Measurements from ENCODE around the gene ADAMTS18. TPM values are rescaled to one million over a fixed set of nuclear protein-coding genes. Genes with fewer than 3 reads are reported as not detected.

The ADAMTS18 gene
- total and polyA plus RNA-seq, 12 donors: 0.03 to 0.65 (median 0.25) TPM; not detected in 8

DNA sequence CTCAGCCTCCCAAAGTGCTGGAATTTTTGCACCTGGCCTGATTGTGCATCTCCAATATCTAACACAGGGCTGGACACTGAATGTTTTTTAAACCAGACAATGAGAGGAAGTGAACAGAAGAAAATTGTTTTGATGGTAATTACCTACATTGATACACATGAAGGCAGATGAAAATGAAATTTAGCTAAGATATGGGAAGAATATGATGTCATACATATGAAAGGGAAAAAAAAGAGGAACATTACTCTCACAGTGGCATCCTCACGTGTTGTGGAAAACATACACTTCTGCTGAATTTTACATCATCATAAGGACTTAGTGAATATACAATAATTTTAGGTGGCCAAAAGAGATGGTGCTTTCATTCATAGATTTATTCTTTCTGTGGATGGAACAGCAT lies 124.0 kb downstream of the ADAMTS18 start:
- intact Hi-C loops (cut with DNase I): no loop called here
- no peak for ATAC-seq
- H3K9me3 ChIP-seq: no peaks in the 10 kb centered on the region

DNA sequence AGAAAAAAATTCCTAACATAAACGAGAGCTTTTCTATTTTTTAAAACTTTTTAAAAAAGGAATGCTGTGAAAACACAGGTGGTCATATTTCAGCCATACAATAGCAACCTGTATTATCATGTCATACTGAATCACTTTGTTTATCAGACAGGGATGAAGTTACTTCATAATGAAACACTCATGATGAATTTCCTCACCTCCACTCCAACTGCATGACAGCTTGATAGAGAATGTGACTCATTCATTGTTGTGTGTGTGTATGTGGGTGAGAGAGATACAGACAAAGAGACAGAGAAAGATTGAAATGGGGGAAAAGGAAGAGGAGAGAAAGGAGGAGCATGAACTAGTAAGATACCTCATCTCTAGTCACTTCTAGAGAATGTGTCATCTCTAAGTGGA lies 126.7 kb downstream of the ADAMTS18 start:
- WGBS, 2 donors: 16 to 32% methylated on average over 1 of the region's 1 CpG
- intact Hi-C loops (cut with DNase I): no loop called here

More for the DNA sequence above, 124.0 kb downstream of the ADAMTS18 start:
- Histone ChIP-seq H3K4me1 (no peaks in the 10 kb centered on the region), H3K36me3 (no peaks in the 10 kb centered on the region), H3K4me3 (no peak overlapping the region), H3K27ac (no peak overlapping the region), H3K27me3 (no peaks in the 10 kb centered on the region)
- TF ChIP-seq, protein P1, sequence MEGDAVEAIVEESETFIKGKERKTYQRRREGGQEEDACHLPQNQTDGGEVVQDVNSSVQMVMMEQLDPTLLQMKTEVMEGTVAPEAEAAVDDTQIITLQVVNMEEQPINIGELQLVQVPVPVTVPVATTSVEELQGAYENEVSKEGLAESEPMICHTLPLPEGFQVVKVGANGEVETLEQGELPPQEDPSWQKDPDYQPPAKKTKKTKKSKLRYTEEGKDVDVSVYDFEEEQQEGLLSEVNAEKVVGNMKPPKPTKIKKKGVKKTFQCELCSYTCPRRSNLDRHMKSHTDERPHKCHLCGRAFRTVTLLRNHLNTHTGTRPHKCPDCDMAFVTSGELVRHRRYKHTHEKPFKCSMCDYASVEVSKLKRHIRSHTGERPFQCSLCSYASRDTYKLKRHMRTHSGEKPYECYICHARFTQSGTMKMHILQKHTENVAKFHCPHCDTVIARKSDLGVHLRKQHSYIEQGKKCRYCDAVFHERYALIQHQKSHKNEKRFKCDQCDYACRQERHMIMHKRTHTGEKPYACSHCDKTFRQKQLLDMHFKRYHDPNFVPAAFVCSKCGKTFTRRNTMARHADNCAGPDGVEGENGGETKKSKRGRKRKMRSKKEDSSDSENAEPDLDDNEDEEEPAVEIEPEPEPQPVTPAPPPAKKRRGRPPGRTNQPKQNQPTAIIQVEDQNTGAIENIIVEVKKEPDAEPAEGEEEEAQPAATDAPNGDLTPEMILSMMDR (IDR thresholded peaks at IDR 0.05): no peak
- DNase-seq: no peak
- WGBS, 2 donors: 61 to 65% methylated on average over 1 of the region's 1 CpG

DNA sequence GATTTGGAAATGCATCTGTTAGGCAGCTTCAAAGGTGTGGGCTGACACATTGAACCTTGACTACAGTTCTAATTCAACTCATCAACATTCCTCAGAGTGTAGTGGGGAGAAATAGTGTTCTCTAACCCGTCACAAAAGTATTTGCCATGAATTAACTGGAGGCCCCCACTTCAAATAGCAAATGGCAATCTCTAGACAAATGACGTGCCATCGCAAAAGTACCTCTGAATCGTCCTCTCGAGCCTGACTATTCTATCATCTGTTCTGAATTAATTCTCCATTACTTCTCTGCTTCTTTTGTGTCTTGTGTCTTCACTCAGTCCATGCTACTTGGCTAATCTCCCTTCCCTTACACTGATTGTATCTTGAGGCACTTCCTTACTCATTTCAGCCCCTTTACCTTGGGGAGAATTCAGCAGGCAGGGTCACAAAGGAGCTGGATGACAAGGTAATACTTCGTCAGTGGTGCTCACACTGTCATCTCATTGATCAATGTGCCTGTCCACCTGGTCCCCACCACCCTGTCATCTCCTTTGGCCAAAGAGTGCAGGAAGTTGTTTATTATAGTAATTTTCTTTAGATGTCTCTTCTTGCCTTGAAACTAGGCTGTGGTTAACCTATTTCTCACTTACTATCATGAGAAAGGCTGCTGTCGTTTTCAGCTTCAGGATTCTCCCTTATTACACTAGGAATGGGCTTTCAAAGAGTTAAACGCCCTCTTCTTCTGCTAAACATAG lies 127.2 kb downstream of the ADAMTS18 start:
- TF ChIP-seq, protein P1 (IDR thresholded peaks at IDR 0.05): no peak
- Histone ChIP-seq H3K27me3 (no peaks in the 10 kb centered on the region), H3K4me1 (no peaks in the 10 kb centered on the region), H3K4me3 (no peak overlapping the region), H3K36me3 (no peaks in the 10 kb centered on the region), H3K27ac (no peak overlapping the region), H3K9me3 (no peaks in the 10 kb centered on the region)
- intact Hi-C loops (cut with DNase I): no loop called here
- DNase-seq (no peak), ATAC-seq (no peak)
- WGBS, 2 donors: 51 to 53% methylated on average over 8 of the region's 8 CpGs

More for the DNA sequence above, 126.7 kb downstream of the ADAMTS18 start:
- ATAC-seq (no peak), DNase-seq (no peak)
- TF ChIP-seq, protein P1 (IDR thresholded peaks at IDR 0.05): no peak
- Histone ChIP-seq H3K27ac (no peak overlapping the region), H3K4me3 (no peak overlapping the region), H3K9me3 (no peaks in the 10 kb centered on the region), H3K4me1 (no peaks in the 10 kb centered on the region), H3K36me3 (no peaks in the 10 kb centered on the region), H3K27me3 (no peaks in the 10 kb centered on the region)

DNA sequence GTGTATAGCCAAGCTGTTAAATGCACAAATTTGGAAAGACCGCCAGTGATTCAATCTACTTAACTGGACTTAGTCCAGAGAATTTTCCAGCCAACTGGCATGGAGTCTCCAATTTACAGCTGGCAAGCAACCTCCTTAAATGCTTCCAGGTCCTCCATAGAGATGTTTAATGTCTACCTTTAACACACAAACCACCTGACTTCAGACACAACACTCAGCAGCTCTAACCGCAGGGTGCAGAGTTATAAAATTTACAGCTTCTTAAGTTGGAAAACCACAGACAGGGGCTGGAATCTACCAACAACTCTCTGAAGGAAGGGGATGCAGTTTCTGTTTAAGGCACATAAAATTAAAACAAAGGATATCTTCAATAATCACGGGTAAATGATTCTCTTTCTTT lies 128.8 kb downstream of the ADAMTS18 start:
- Histone ChIP-seq H3K36me3 (no peaks in the 10 kb centered on the region), H3K27me3 (no peaks in the 10 kb centered on the region), H3K9me3 (no peaks in the 10 kb centered on the region), H3K27ac (no peak overlapping the region), H3K4me1 (no peaks in the 10 kb centered on the region), H3K4me3 (no peak overlapping the region)
- ATAC-seq (no peak), DNase-seq (no peak)
- TF ChIP-seq, protein P1 (IDR thresholded peaks at IDR 0.05): no peak
- intact Hi-C loops (cut with DNase I): no loop called here
- WGBS, 2 donors: 85 to 92% methylated on average over 3 of the region's 3 CpGs
